ENCODE measurements around the gene TMTC2.

TMTC2 gene

DNA sequence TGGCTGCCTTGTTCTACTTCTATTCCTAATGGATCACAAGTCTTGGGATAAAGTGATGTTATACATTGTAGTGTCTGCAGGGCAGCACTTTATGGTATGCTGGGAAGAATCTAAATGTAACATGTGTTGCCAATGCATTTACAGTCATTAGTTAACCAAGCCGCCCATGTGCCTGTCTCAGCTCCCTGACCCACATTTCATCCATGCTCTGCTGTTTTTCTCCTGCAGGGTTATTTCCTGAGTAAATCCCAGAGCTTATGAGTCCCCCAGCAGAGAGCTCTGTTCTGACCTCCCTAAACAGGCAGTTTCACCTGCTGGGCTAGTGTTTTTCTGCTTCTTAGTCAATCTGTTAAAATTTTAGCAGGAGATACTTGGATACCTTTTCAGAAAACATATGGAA, 4.4 kb upstream of the TMTC2 start:
- no peak for DNase-seq (ENCODE audit: low spot score)

GRCh38 chr12:82682851-82683261, 3.9 kb upstream of the TMTC2 start:
- DNase-seq (ENCODE audit: low spot score) = no peak

GRCh38 chr12:82685790-82686167, 927 bp upstream of the TMTC2 start:
- peak; percentile 84 for DNase-seq (ENCODE audit: low spot score)

DNA sequence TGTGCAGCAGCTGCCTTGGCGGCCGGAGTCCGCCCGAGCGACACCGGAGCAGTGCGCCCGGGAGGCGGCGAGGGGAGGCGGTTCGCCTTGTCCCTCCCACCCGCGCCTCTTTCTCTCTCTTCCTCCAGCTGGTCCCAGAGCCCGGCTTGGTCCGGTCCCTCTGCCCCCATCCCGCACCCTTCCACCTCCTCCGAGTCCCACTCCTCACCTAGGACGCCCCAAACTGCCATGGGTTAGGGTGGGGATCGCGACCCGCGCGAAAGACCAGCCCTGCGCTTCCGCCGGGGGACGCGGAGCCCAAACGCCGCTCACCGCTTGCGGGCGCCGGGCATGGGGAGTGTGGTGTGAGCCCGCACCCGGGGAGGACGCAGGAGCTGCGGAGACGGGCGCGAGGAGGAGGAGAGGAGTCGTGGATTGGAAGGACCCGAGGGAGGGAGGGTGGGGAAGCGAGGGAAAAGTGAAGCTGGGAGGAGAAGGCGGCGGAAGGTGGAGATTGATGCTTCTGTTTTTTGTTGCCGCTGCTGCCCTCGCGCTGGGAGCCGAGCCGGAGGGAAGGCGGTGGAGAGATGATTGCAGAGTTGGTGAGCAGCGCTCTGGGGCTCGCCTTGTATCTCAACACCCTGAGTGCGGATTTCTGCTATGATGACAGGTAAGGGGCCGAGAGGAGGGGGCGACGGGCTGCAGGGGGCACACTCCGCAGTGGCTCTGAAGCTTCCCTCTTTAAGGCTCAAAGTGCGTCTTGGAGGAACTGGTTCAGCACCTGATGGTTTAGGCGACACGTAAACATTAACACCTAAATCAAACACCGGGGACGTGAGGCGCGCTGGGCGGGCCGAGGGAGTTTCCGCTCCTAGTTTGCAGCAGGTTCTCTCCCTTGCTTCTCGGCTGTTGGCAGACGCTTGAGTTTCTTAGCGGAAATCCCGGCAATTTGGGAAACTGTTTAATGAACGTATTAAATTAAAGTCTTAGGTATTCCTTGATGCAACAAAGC, 610 bp downstream of the TMTC2 start:
- peak; percentile 12 for DNase-seq (ENCODE audit: low spot score)

DNA sequence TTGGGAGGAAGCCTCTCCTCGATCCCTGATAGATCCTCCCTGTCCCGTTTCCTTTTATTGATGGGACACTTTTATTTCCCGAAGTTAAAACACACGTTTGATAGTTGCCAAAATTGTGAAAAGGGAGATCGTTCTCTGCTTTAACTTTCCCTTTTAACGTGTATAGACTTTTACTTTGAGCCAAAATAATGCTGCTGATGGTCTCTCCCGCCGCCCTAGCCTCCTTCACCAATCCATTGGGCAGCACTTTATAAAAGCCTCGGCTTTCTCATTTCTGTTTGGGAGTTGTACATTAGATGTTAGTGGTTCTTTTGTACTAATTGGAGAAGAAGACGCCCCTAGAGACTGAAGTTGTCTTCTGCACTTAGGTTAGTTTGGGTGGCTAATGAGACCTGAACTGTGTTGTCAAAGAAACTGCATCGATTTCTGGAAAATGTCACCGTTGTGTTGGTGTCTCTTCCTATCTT, 1.4 kb downstream of the TMTC2 start:
- DNase-seq (ENCODE audit: low spot score) = peak; percentile 8

GRCh38 chr12:82688596-82688995, 1.9 kb downstream of the TMTC2 start:
- no peak for DNase-seq (ENCODE audit: low spot score)

- DNase-seq (ENCODE audit: low spot score) = no peak
These were observed 3.3 kb downstream of the TMTC2 start for GRCh38 chr12:82690006-82690405.

- no peak for DNase-seq (ENCODE audit: low spot score)
These were observed 4.8 kb downstream of the TMTC2 start for GRCh38 chr12:82691513-82691912.

DNA sequence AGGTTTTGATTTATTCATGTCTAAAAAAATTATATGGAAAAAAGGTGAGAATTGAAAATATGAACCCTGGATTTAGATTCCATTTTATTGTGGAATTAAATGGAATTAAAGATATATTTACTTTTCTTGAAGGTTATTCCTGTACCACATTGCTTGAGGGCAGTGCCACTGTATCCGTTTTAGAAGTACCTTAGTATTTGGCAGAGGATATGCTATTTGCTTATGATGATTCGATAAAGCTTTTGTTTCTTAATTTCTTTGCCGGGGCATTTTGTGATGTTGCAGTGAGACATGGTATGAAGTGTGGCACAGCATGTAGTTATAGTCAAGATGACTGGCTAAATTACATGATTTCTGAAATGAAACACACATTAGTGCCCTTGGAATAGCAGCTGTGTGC, 7.6 kb downstream of the TMTC2 start:
- DNase-seq (ENCODE audit: low spot score) = no peak

- DNase-seq (ENCODE audit: low spot score) = no peak
These were observed 8.3 kb downstream of the TMTC2 start for GRCh38 chr12:82694970-82695369.

- no peak for DNase-seq (ENCODE audit: low spot score)
These were observed 8.8 kb downstream of the TMTC2 start for GRCh38 chr12:82695531-82695930.

GRCh38 chr12:82696543-82696942, 9.8 kb downstream of the TMTC2 start:
- DNase-seq (ENCODE audit: low spot score) = no peak

- DNase-seq (ENCODE audit: low spot score) = no peak
These were observed 12.2 kb downstream of the TMTC2 start for GRCh38 chr12:82698708-82699564.

GRCh38 chr12:82705774-82706173, 19.1 kb downstream of the TMTC2 start:
- DNase-seq (ENCODE audit: low spot score) = no peak

DNA sequence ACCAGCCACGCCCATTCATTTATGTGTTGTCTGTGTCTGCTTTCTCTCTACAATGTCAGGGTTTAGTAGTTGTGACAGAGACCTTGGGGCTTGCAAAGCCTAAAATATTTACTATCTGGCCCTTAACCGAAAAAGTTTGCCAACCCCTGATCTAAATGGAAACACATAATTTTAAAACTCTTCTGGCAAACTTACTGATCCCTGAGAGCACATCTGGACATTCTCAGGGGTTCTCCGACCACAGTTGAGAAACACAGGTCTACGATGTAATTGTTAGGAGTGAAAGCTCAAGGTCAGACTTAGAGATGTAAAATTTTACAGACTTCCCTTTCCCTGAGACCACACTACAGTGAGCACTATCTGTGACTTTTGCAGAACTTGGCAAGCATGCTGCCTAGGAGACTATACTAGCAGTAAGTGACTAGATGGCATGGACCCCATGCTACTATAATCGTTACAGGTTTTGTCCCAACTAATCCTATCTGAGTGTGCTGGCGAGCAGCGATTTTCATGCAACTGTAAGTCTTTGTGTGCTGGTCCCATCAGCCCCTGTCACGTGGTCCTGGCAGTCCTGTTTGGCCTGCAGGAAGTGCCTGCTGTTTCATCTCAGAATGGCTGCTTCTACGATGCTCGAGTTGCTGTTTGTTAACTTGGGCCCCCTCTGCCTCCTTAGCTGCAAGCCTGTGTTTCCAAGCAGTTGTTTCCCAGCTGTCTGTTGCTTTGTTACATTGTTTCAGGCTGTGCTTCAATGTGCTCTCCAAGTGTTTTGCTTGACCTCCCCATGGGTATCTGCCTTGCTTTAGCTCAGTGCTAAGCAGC, 21.6 kb downstream of the TMTC2 start:
- DNase-seq (ENCODE audit: low spot score) = no peak

DNA sequence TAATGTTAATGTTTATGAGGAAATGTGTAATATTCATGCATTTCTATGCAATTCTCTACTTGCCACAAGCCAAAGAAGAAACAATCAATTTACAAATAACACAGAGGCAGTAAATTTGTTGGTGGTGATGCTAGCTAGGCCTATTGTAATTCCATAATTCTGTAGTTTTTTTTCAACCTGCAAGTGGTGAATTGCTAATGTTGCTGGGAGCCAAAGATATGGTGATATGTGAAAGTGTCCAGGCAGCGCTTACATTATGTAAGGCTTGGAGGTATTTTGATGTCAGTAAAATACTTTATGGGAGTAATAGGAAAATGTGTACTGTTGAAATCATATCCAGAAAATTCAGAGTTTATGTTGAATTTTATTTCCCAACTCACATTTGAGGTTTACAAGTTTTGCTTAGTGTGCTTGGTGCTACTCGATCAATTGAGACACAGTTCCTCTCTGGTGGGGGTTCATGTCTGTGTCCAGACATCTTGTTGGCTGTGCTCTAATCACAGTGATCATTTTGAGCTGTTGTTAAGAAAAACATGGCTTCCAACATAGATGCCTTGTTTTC, 23.2 kb downstream of the TMTC2 start:
- DNase-seq (ENCODE audit: low spot score) = no peak

GRCh38 chr12:82710741-82711140, 24.0 kb downstream of the TMTC2 start:
- DNase-seq (ENCODE audit: low spot score) = no peak

GRCh38 chr12:82714427-82714826, 27.7 kb downstream of the TMTC2 start:
- no peak for DNase-seq (ENCODE audit: low spot score)

- no peak for DNase-seq (ENCODE audit: low spot score)
These were observed 35.0 kb downstream of the TMTC2 start for GRCh38 chr12:82721726-82722125.

DNA sequence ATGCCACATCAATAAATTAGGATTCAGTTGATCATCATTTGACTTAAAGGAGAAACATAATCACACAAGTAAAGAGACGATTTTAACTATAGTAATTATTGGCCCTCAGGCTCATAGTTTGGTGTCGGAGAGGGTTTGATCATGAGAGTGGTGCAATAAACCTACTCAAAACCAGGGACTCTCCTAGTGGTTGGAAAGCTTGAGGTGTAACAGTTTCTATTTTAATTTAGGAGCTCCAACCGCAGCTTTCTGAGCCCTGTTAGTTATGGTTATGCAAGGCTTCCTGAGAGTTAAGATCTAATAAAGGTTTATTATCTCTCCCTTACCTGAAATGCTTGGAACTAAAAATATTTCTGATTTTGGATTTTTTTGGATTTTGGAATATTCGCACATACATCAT, 36.4 kb downstream of the TMTC2 start:
- no peak for DNase-seq (ENCODE audit: low spot score)

DNA sequence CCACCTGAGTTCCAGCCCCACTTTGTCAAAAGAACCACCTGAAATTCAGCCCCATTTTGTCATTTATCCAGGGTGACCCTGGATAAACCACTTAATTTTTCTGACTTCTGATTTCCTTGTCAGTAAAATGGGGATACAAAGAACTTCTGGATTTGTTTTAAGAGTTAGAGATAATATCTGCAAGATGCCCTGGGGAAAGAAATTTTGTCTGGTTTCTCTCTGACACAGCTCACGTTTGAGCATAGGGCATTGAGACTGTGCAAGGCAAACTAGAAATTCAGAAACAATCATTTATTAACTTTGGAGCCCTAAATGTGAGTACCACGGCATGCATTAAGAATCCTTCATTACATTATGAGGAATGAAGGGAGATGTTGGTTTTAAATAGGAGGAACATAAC, 37.2 kb downstream of the TMTC2 start:
- DNase-seq (ENCODE audit: low spot score) = no peak

- no peak for DNase-seq (ENCODE audit: low spot score)
These were observed 39.0 kb downstream of the TMTC2 start for GRCh38 chr12:82725741-82726140.
